Measurements from ENCODE around the gene MST1.

Gene MST1

DNA sequence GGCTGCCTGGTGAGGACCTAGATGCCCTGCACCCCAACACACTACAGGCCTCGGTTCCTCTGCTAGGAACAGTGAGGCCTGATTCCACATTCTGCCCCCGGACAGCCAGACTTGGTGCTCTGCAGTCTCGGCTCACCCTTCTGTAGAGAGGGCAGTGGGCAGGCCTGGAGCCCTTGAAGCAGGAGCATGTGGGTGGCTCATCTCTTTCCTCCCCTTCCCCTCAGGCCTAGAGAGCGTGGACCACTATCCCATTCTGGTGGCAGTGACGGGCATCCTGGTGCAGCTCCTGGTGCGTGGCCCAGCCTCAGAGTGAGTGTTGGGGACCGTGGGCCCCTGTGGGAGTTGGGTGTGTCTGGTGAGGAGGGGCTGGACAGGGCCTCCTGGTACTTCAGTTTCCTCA is 26.9 kb upstream of the MST1 start:
- no peaks in the 10 kb centered on the region for H3K9me2 ChIP-seq (ENCODE audit: low read depth, low read length)
- no peak overlapping the region for H3K4me2 ChIP-seq (ENCODE audit: low read length)
- TF ChIP-seq EZH2 (IDR thresholded peaks at IDR 0.05; ENCODE audit: borderline replicate concordance, low read length), result no peak
- no peak for TF ChIP-seq CTCF (IDR thresholded peaks at IDR 0.05; ENCODE audit: low read length)
- no peaks in the 10 kb centered on the region for H3K79me2 ChIP-seq (ENCODE audit: insufficient read depth, low read length)
- no peak overlapping the region for H3K4me3 ChIP-seq (ENCODE audit: low read depth, low read length, poor library complexity, severe bottlenecking)
- H3K27me3 ChIP-seq (ENCODE audit: insufficient read depth, low read length), result no peaks in the 10 kb centered on the region
- H2AFZ ChIP-seq (ENCODE audit: low read length), result no peak overlapping the region
- H3K27ac ChIP-seq (ENCODE audit: low read depth, low read length, poor library complexity, severe bottlenecking), result no peak overlapping the region
- no peaks in the 10 kb centered on the region for H3F3A ChIP-seq (ENCODE audit: insufficient read depth, low read length)
- peaks cover 30% of the 10 kb centered on the region for H3K36me3 ChIP-seq (ENCODE audit: insufficient read depth, low read length)
- no peak overlapping the region for H3K9ac ChIP-seq (ENCODE audit: low read length)
- H3K4me1 ChIP-seq (ENCODE audit: insufficient read depth, low read length, severe bottlenecking), result peaks cover 3% of the 10 kb centered on the region
- H4K20me1 ChIP-seq (ENCODE audit: insufficient read depth, low read length), result no peaks in the 10 kb centered on the region
- no peaks in the 10 kb centered on the region for H3K9me3 ChIP-seq (ENCODE audit: low read length)

DNA sequence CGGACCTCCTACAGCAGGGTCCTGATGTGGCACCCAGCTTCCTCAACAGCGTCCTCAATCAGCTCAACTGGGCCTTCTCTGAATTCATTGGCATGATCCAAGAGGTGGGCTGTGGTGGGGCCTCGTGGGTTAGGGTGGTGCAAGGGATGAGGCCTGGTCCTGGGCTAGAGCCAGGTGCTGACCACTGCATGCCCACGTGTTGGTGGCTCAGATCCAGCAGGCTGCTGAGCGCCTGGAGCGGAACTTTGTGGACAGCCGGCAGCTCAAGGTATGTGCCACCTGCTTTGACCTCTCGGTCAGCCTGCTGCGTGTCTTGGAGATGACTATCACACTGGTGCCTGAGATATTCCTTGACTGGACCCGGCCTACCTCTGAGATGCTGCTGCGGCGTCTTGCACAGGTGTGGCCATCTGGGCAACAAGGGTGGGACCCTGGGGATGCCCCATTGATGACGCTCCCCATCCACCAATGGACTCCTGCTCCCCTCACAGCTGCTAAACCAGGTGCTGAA is 26.4 kb upstream of the MST1 start:
- Histone ChIP-seq H2AFZ (ENCODE audit: low read length) (no peak overlapping the region), H3K27ac (ENCODE audit: low read depth, low read length, poor library complexity, severe bottlenecking) (no peak overlapping the region), H3K4me2 (ENCODE audit: low read length) (no peak overlapping the region), H3K9me3 (ENCODE audit: low read length) (no peaks in the 10 kb centered on the region), H3K27me3 (ENCODE audit: insufficient read depth, low read length) (no peaks in the 10 kb centered on the region), H4K20me1 (ENCODE audit: insufficient read depth, low read length) (no peaks in the 10 kb centered on the region), H3K9me2 (ENCODE audit: low read depth, low read length) (no peaks in the 10 kb centered on the region), H3K4me1 (ENCODE audit: insufficient read depth, low read length, severe bottlenecking) (peaks cover 3% of the 10 kb centered on the region), H3K36me3 (ENCODE audit: insufficient read depth, low read length) (peaks cover 25% of the 10 kb centered on the region), H3K4me3 (ENCODE audit: low read depth, low read length, poor library complexity, severe bottlenecking) (no peak overlapping the region), H3K9ac (ENCODE audit: low read length) (no peak overlapping the region), H3K79me2 (ENCODE audit: insufficient read depth, low read length) (no peaks in the 10 kb centered on the region), H3F3A (ENCODE audit: insufficient read depth, low read length) (no peaks in the 10 kb centered on the region)
- TF ChIP-seq EZH2 (IDR thresholded peaks at IDR 0.05; ENCODE audit: borderline replicate concordance, low read length) (no peak), CTCF (IDR thresholded peaks at IDR 0.05; ENCODE audit: low read length) (no peak)

DNA sequence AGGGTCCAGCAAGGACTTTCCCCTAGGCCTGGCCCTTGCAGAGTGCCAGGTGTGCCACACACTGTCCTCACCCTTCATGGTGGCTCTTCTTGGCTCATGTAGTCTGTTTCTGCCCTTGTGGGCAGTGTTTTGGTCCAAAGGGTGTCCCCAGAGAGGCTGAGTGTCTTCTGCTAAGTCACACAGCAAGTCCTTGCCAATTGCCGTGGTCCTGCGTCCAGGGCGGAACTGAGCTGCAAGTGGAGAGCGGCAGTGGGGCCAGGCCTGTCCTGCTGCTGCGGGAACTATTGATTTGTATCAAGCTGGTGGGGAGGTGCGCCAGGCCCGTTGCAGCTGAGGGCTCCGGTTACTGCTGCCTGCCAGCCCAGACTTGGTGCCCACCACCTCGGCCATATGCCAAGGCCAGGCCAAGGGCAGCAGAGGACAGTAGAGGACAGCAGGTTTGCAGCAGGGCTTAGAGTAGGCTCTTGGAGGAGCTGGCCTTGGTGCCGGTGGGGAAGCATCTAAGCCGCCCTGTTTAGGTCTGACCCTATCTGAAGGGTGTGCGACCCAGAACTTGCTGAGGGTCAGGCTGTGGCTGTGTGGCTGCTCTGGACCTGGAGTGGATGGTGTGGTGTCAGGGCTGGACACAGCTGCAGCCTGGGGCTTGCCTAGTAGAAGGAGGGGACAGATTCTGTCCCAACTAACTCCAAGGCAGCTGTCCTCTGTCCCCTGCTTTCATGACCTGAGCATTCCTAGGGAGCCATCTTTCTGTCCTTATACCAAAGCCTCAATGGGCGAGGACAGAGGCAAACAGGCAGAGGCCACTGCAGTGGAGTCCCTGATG is 25.7 kb upstream of the MST1 start:
- H3K9ac ChIP-seq (ENCODE audit: low read length), result no peak overlapping the region
- peaks cover 24% of the 10 kb centered on the region for H3K36me3 ChIP-seq (ENCODE audit: insufficient read depth, low read length)
- H3K4me2 ChIP-seq (ENCODE audit: low read length), result no peak overlapping the region
- peaks cover 3% of the 10 kb centered on the region for H3K4me1 ChIP-seq (ENCODE audit: insufficient read depth, low read length, severe bottlenecking)
- H3K27ac ChIP-seq (ENCODE audit: low read depth, low read length, poor library complexity, severe bottlenecking), result no peak overlapping the region
- H3K9me3 ChIP-seq (ENCODE audit: low read length), result no peaks in the 10 kb centered on the region
- no peak overlapping the region for H2AFZ ChIP-seq (ENCODE audit: low read length)
- H4K20me1 ChIP-seq (ENCODE audit: insufficient read depth, low read length), result no peaks in the 10 kb centered on the region
- H3K79me2 ChIP-seq (ENCODE audit: insufficient read depth, low read length), result no peaks in the 10 kb centered on the region
- H3K4me3 ChIP-seq (ENCODE audit: low read depth, low read length, poor library complexity, severe bottlenecking), result no peak overlapping the region
- no peak for TF ChIP-seq CTCF (IDR thresholded peaks at IDR 0.05; ENCODE audit: low read length)
- TF ChIP-seq EZH2 (IDR thresholded peaks at IDR 0.05; ENCODE audit: borderline replicate concordance, low read length), result no peak
- no peaks in the 10 kb centered on the region for H3K9me2 ChIP-seq (ENCODE audit: low read depth, low read length)
- H3K27me3 ChIP-seq (ENCODE audit: insufficient read depth, low read length), result no peaks in the 10 kb centered on the region
- no peaks in the 10 kb centered on the region for H3F3A ChIP-seq (ENCODE audit: insufficient read depth, low read length)
